ENCODE data around the gene C1orf167. TPM values are rescaled to one million over a fixed set of nuclear protein-coding genes. Genes with fewer than 3 reads are reported as not detected.

Gene C1orf167, protein sequence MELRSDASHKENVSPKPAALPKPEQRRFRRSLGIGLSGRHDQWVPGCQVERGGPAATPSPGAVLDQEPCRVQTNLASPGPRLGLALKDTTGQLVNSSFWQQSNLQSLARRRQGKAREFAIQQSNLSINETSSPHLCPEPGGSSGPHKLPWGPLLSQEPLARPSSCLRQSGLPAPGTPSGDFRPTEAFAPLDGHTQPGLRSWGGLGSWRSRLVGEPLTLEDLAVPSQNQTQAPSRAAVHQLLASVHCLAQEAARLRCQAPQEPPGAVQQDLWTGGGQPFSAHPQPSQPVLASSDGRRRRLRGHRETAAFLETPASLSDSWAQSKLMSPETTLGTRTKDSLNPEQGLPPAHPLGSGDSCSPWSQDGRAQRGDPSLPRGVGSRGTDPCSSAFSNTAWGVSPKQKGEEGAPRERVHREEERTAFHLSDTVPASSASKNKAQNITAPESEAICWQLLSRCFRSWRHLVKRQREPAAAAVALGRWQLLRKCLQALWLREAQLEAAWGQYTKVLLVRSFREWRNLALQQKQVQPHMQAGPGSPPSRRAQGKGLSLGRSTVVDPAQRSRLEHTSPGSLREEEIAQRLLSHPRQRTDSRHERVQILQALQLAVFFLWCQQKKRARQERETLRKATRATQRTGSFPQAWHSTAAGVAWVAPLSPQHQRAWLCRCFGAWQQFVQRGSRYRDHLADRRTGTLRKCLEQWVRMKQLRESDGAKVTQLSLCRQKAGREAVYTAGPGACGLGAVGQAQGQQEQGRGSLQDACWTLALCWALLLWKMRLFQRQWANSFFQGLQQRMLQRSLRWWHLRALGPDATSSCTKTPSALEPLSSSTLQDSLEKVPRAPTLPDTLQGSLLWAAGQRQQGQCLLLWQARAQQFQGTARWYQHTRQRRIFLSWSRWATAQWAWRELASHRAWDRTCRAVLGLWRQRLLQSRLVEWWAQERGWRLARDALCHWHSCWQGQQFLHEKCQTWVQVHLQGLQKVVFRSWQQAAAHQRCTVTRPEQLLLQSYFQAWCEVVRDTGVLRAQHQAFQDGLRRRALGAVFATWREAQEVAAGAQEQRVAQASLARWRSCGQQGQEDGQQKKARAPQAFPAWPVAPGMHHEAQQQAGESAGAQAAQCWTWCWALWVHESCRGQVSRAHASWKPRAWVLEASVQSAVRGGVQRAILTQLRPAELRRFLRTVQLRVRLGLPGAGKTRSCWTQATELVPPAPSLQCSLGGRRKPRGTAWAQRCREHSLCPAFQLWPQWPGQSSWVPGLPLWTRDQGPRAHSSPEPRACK (N-terminal part only)
- total RNA-seq = 0.69 TPM

DNA sequence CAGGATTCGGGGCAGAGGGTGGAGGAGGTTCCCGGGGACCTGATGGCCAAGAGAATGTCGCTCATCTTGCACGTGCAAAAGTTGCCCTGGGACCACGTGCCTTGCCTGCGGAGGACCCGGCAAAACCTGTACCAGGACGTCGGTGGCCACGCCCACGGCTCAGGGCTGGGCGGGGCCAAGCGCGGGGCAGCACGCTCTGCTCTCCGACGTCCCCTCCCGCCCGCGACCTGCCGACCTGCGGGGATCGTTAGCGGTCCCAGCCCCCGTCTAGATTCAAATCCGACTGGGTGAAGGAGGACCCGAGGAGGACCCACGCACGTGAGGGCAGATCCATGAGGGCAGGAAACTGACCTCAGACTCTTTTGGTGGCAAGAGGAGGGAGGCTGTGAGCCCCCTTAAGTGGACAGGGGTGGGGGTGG is at the start of gene C1orf167:
Gene C1orf167, plus strand, starts transcription at position 206 of the 419 bp plus-strand sequence. CDS start 2,208 bp downstream, outside the sequence.
- DNase-seq = no peak

DNA sequence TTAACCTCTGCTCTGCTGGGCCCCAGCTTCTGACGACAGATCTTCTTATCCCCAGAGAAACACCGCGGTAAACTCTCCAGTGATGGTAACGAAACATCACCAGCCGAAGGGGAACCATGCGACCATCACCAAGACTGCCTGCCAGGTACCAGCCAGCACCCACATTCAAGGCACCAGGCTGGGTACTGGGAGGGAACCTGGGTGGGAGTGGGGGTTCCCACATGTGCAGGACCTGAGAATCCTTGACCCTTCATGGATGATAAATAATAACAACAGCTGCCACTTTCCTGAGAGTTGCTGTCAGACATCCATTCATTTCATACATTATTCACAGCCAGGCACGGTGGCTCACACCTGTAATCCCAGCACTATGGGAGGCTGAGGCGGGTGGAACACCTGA is 49.7 kb upstream of the C1orf167 start:
- DNase-seq = no peak

DNA sequence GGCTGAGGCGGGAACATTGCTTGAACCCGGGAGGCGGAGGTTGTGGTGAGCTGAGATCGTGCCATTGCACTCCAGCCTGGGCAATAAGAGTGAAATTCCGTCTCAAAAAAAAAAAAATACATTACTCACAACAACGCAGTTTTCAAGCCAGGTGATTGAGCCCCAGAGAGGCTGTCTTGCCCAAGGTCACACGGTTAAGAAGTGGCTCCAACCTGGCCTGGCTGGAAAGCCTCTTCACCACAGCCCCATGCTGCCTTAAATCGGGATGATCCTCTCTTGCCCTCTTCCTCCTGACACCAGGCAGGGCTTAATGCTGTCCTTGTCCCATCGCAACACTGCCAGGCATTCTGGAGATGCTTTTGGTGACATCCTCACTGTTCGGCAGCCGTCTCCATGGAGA is 48.9 kb upstream of the C1orf167 start:
- DNase-seq = no peak

DNA sequence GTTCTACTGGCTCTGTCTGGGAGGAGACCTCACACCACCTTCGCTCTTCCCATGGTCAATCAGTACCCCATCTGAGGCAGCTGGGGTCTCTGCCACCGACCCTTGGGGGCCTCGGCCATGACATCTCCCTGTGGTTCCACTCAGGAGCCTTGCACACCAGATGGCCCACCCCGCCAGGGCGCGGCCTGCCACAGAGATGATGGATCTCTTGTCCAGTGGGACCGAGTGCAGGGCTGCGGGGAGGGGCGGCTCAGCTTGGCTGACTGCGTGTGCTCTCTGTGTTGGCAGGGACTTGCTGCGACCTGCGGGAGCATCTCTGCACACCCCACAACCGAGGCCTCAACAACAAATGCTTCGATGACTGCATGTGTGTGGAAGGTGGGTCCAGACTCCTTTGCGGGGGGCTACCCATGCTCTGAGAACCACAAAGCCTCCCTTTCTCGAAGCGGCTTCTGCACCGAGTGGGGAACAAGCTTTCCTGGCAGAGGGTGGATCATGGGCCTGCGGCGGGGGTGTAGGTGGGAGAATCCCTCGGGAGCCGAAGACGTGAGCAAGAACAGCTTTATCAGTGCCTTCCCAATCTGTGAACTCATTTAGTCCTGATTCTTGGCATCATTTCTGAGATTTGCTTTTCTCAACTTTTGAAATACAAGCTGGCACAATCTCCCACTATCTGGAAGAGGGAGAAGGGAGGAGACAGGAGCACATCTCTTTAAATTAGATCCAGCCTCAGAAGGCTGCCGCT is 47.0 kb upstream of the C1orf167 start:
- no peak for DNase-seq

DNA sequence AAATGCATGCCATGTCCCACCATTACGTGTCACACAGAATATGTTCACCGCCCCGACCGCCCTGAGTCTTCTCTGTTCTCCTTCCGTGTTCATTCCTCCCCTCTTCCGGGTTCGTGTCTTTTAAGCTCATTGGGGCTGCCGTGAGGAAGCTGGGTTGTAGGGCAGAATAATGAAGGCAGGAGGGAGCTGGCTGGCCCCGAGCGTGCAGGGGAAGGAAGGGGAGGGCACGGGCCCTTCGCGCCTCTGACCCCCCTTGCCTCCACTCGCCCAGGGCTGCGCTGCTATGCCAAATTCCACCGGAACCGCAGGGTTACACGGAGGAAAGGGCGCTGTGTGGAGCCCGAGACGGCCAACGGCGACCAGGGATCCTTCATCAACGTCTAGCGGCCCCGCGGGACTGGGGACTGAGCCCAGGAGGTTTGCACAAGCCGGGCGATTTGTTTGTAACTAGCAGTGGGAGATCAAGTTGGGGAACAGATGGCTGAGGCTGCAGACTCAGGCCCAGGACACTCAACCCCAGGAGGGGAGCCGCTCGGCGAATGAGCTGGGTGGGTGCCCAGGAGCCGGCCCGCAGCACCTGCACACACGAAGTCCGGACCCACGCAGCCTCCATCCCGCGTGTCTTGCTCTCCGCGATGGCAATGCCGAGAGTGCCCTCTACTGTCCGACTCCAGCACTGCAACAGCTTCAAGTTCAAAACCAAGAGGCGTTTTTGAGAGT is 42.5 kb upstream of the C1orf167 start:
- DNase-seq = no peak

DNA sequence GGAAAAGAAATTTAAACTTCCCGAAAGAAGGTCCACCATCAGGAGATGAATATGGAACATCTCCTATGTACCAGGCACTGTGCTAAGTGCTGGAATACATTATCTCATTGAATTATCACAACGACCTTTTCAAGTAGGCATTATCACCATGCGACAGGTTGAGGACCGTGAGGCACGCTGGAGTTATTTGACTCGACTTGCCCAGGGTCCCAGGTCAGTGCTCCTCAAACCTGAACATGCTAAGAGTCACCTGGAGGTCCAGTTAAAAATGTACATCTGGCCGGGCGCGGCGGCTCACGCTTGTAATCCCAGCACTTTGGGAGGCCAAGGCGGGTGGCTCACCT is 42.0 kb upstream of the C1orf167 start:
- DNase-seq = no peak

DNA sequence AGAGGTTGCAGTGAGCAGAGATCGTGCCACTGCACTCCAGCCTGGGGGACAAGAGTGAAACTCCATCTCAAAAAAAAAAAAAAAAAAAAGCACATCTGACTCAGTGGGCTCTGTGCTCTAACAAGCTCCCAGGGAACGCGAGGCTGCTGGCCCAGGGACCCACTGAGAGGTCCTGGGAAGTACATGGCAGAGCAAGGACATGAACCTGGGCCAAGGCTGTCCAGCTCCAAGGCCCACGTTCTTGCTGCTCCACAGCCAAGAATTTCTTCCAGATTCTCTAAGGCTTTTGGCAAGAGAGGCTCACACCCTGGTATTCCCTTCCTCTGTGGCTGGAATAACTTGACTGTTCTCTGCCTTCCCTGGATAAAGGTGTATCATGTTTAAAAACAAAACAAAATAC is 41.5 kb upstream of the C1orf167 start:
- no peak for DNase-seq

DNA sequence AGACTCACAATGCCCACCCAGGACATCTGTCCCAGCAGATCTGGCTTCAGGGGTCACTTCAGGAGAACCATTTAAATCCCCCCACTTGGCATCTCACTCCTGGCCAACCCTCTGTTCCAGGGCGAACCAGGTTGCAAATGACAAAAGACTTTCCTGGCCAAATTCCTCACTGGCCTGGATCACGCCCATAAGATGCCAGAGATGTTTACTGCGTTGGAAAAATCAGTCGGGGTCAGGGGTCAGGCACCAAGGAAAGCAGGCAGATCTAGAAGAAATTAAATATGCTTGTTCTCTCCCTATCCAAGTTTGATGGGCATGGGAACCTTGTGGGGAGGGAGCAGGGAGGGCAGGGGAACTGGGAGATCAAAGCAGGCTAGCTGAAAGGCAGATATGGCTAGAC is 40.7 kb upstream of the C1orf167 start:
- no peak for DNase-seq

DNA sequence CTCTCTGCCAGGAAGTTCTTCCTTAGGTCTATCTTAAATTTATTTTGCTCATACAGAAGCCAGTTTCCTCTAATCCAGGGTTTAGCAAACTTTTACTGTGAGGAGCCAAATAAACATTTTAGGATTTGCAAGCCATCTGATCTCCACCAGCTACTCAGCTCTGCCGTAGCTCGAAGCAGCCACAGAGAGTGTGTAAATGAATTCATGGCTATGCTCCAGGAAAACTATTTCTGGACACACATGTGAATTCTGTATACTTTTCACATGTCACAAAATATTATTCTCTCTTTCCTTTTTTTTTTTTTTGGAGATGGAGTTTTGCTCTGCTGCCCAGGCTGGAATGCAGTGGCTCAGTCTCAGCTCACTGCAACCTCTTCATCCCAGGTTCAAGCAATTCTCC is 39.5 kb upstream of the C1orf167 start:
- DNase-seq = peak; percentile 41

DNA sequence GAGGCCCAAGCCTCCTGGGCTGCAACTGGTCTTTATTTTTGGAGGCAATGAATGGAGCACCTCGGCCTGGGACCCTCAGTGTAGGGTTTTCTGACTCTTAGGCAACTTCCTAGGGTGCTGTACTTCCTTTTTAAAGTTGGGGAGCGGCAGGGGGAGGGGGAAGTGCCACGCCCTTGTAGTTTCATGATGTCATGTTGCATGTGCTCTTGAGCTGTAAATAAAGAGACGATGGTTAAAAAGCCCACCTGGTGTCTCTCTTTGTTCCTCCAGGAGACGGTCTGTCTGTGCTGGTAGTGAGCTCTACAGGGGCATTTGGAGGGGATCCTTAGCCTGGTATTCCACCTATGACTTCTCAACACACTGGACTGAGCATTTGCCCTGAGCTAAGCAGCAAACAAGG is 36.4 kb upstream of the C1orf167 start:
- no peak for DNase-seq

DNA sequence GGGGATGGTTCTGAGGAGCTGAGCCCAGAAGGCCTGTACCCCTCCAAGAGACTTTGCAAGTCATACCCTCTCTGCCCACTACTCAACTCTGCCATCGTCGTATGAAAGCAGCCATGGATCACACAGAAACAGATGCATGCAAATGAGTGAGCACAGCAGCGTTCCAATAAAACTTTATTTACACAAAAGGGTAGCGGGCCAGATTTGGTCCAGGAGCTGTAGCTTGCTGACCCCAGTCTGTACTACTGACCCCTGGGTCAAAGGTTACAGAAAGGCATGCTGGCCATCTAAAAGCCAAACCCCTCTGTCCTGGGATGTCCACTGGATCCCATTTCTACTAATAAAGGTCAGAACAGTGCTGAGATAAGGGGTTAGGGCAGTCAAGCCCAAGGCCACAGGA is 34.9 kb upstream of the C1orf167 start:
- no peak for DNase-seq

DNA sequence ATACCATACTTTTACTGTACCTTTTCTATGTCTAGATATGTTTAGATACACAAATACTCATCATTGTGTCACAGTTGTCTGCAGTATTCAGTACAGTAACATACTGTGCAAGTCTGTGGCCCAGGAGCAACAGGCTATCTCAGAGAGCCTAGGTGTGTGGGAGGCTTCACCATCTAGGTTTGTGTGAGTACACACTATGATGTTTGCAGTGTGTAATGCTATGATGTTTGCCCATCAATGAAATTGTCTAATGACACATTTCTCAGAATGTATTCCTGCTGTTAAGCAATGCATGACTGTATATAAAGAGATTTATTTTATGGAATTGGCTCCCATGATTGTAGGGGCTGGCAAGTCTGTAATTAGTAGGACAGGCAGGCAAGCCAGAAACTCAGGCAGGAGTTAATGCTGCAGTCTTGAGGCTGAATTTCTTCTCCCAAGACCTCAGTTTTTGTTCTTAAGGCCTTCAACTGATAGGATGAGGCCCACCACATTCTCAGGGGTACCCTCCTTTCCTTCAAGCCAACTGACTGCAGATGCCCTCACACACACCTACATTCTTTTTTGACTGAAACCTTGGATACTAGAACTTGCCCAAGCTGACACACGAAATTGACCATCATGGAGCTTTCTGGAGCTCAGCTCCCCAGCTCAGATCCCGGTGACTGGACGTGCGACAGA is 33.7 kb upstream of the C1orf167 start:
- no peak for DNase-seq

DNA sequence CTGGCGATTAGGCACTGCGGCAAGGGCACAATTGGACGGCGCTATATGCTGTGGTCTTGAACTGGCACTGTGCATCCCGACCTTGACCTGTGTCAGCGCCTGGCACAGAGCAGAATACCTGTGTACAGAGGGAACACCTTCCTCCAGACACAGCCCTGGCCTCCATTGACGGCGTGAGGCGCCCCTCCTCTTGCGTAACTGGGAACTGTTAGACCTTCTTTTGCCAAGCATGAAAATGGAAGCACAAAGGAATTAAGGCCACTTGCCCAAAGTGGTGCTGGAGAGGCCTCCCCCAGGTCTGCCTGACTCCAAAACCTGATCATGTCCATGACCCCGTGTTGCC is 32.9 kb upstream of the C1orf167 start:
- no peak for DNase-seq

DNA sequence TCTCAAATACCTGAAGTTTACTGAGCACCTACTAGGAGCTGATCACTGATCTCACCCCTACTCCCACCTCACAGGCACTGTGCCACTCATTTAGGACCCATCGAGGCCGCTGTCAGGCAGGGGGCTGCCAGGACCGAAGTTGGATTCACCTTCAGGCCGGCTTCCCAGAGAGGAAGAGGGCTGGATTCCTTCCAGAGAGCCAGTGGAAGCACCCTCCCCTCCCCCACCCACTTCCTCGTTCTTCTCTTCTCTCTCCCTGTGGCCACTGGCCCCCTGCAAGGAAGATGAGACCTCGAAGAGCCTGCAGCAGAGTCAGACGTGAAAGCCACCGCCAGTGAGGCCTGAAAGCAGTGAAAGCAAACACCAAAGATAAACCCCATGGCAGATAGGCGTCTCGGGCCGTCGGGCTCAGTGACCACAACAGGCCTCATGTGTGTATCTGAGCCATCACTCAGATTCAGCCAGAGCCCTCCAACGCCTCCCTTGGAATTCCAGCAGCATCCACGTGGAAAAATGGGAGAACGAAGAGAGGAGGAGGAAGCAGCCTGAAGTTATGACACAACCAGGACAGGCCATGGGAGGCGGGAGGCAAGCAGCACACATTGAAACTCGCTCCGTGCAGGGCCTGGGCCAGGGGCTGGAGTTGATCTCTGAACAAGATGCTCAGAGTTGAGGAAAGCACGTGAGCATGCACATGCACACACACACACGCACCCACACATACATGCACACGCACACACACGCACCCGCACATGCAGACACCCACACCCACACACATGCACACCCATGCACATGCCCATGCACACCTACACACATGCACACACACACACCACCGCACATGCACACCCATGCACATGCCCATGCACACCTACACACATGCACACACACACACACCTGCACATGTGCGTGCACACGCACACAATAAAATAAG is 32.2 kb upstream of the C1orf167 start:
- DNase-seq = no peak

DNA sequence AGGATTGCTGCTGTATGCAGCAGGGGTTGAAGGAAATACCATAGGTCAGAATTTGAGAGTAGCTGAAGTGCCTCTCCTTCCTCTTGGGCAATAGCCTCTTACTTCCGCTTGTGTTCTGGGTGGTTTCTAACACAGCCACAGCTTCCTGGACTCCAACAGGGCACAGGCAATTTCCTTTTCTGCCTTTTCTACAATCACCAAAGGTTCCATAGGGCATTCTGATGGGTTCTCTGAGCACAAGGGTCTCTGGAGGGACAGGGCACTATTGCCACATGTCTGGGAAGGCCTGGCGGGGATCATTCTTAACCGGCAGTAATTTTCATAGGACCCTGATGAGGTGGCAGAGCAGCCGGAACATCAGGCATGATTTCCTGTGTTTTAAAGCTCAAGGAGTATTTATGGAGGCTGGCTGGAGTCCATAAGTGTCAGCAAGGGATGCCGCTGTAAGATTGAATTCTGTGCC is 31.5 kb upstream of the C1orf167 start:
- DNase-seq = peak; percentile 16

DNA sequence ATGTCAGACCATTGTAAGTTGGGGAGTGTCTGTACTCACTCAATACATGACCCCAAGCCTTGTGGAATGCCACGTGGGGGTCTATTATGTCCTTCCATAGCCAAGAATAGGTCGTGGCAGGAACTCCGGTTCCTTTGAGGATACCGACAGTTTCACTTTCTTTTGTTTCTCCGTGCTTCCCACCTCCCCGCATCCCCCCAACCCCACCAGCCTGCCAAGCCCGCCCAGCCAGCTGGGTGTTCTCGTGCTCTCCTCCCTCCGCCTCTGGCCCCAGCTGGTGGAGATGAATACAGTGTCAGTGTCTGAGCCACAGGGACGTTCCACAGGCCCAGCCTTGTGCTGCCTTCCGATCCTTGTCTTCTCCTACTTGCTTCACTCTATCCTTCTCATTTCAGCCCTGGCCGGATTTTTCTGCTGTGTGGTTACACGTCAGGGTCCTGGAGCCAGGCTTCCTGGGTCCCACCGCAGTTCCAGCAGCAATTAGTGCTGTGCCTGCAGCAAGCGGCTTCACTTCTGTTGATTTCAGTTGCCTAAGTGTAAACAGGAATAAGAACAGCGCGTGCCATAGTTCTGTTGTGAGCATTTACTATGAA is 30.2 kb upstream of the C1orf167 start:
- DNase-seq = peak; percentile 86

DNA sequence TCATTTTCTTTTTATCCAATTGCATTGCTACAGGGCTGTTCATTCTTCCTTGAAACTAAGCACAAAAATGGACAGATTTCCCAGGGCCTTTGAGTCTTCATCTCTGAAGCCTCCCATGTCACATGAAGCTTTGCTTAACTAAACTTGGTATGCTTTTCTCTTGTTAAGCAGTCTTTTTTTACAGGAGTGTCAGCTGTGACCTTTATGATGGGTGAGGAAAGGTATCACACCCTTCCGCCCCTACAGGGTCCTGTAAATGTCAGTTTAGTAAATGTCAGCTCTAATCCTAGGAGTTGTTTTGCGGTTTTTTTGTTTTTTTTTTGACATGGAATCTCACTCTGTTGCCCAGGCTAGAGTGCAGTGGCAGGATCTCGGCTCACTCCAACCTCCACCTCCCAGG is 28.7 kb upstream of the C1orf167 start:
- DNase-seq = no peak

DNA sequence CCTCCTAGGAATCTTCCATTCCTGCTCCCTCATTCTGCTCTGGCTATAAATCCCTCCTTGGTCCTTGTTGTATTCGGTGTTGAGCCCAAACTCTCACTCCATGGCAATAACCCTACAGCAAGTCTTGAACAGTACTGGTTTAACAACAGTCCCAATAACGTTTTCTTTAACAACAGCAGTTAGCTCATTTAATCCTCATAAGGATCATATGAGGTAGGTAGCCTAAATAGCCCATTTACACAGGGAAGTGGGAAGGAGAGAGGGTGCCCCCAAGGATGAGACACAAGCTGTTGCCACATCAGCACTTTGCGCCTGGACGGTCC is 26.5 kb upstream of the C1orf167 start:
- DNase-seq = peak; percentile 62

Data from skin of body (tissue), 2 donors.